ENCODE measurements around the gene RASSF5.
"Not testable (repeated sequence)": the region's sequence is repeated elsewhere in the genome, so short reads cannot be mapped to it uniquely, and the experiment has no call there.

RASSF5 gene

DNA sequence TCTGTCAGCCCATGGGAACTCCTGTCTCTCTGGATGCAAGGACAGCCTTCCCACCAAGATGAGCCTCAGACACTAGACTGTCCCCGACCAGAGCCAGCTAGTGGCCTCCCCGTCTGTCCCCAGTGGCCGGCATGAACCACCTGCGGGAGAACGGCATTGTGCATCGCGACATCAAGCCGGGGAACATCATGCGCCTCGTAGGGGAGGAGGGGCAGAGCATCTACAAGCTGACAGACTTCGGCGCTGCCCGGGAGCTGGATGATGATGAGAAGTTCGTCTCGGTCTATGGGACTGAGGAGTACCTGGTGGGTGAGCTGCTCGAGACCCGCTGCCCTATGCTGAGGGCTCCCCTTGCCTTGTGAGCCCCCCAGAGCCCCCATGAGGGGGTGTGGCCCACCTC, 31.3 kb upstream of the RASSF5 start:
- no peak for DNase-seq (ENCODE audit: low spot score)
- FAIRE-seq, result no peak

DNA sequence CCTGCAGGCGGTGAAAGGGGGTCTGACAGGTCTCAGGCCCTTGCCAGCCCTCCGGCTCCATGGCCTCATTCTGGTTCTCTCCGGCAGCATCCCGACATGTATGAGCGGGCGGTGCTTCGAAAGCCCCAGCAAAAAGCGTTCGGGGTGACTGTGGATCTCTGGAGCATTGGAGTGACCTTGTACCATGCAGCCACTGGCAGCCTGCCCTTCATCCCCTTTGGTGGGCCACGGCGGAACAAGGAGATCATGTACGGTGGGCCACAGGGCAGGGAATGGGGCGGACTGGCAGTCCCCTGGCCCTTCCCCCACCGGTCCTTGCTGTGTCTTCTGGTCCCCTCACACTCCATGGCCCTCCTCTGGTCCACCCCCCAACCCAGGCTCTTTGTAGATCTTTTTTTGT, 30.7 kb upstream of the RASSF5 start:
- FAIRE-seq (no peak), DNase-seq (ENCODE audit: low spot score) (no peak)

DNA sequence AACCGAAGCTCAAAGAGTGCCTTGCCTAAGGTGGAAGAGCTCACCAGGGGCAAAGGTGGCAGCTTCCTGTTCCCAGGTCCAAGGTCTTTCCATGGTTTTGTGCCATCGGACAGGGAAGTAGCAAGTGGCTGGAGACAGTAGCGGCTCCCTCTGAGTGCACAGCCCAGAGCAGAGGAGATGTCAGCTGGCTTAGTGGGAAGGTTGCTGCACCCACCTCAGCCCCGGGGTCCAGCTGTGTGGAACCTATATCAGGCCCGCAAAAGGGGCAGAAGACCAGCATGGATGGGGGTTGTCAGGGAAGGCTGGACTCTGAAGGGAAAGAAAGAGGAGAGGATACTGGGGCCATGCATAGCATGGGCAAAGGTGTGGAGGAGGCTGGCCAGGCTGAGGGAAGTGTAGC, 30.2 kb upstream of the RASSF5 start:
- FAIRE-seq, result no peak
- no peak for DNase-seq (ENCODE audit: low spot score)

DNA sequence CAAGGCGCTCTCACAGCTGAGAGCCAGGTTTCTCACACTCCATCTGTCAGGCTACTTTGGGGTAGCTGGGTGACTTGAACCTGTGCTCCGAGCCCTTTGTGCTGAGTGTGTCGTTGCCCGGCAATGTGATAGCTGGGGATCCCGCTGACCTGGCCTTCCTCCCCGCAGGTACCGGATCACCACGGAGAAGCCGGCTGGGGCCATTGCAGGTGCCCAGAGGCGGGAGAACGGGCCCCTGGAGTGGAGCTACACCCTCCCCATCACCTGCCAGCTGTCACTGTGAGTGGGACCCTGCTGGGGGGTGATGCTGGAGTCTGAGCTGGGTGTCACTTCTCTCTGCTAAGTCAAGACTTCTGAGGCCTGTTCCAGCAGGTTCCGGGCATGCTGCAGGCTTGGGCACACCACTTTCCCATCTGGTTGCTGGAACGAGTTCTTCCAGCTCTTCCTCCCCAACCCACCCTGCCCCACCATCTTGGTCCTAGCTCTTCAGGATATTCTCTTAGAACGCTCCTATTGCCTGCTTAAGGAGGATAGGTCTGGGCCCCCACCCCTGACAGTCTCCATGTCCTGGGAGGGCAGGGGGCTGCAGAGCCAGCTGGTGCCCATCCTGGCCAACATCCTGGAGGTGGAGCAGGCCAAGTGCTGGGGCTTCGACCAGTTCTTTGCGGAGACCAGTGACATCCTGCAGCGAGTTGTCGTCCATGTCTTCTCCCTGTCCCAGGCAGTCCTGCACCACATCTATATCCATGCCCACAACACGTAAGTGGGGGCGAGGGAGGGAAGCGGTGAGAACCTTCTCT, 29.6 kb upstream of the RASSF5 start:
- FAIRE-seq (no peak), DNase-seq (ENCODE audit: low spot score) (no peak)

DNA sequence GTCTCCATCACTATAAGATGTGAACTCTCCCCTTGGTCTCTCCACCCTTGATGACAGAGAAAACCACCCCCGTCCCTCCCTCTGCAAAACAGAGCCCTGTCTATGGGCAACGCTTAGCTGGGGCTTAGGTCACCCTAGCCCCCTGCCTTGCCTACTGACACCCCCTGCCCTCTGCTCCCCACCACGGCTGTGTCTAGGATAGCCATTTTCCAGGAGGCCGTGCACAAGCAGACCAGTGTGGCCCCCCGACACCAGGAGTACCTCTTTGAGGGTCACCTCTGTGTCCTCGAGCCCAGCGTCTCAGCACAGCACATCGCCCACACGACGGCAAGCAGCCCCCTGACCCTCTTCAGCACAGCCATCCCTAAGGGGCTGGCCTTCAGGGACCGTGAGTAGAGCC, 28.6 kb upstream of the RASSF5 start:
- FAIRE-seq, result no peak

DNA sequence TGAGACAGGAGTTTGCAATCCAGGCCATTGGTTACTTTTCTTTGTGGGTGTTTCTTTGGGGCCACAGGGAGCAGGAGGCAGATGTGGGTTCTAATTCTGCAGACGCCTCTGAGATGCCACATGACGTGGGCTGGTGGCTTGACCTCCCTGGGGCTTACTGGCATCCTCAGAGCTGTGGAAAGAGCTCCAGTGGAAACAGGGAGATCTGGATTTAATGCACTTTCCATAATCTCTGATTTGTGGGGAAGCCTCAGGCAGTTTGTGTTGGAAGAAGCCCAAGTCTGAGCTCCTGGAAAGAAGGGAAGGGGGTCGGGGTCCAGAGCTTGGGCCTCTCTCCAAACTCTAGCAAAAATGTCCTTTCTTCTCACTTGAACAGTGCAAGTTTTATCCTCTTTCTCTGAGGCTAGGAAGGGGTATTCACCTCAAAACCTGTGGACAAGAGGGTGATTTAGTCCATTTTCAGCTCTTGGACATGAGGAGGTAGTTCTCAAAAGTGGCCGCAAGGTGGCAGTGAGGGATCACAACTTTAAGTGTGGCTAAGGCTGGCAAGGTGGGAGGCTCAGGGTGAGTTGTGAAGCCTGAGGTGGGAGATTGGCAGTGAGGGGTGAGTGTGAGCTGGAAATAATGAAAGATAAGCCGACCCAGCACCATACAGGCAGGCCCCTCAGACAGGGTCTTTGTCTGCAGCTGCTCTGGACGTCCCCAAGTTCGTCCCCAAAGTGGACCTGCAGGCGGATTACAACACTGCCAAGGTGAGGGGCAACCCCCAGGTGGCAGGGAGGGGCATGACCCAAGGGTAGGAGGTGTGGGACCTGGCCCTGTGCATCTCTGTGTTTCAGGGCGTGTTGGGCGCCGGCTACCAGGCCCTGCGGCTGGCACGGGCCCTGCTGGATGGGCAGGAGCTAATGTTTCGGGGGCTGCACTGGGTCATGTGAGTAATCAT, 27.9 kb upstream of the RASSF5 start:
- FAIRE-seq, result no peak

More for the DNA sequence above, 28.6 kb upstream of the RASSF5 start:
- no peak for DNase-seq (ENCODE audit: low spot score)

DNA sequence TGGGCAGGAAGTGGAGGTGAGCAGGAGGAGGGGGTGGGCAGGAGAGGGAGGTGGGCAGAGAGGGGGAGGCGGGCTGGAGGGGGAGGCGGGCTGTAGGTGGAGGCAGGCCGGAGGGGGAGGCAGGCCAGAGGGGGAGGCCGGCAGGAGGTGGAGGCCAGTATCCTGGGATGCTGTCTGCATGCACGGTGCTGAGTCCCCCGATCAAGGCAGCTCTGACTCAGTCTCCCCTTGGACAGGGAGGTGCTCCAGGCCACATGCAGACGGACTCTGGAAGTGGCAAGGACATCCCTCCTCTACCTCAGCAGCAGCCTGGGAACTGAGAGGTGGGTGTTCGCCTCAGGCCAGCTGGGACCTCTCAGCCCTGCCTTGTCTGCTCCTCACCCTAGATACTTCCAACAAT, 27.1 kb upstream of the RASSF5 start:
- DNase-seq (ENCODE audit: low spot score), result no peak
- FAIRE-seq, result no peak

More for the DNA sequence above, 27.9 kb upstream of the RASSF5 start:
- peak; percentile 81 for DNase-seq (ENCODE audit: low spot score)

DNA sequence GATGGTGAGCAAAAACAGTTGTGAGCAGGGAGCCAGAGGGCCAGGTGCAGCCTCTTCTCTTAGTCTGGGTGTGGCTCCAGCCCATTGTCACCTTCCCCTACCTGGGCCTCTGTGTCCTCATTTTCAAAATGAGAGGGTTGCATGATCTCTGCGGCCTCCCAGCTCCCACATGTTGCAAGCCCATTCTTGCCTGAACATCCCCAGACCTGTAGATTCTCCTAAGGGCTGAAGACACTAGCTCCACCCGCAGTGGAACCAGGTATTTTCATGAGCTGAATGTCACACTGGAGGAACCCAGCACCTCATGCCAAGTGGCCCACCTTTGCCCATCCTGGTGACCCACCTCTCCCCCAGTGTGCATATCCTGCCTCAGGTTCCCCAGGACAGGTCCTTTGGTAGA, 24.7 kb upstream of the RASSF5 start:
- no peak for DNase-seq (ENCODE audit: low spot score)
- no peak for FAIRE-seq

DNA sequence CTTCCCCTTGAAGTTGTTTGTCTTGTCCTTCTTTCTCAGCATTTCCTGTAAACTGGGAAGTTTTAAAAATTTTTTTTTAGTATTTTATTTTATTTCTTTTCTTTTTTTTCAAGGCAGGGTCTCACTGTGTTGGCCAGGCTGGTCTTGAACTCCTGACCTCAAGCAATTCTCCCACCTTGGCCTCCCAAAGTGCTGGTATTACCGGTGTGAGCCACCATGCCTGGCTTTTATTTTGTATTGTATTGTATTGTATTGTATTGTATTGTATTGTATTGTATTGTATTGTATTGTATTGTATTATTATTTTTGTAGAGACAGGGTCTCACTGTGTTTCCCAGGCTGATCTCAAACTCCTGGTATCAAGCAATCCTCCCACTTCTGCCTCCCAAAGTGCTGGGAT, 23.5 kb upstream of the RASSF5 start:
- DNase-seq (ENCODE audit: low spot score); FAIRE-seq: not testable (repeated sequence)

DNA sequence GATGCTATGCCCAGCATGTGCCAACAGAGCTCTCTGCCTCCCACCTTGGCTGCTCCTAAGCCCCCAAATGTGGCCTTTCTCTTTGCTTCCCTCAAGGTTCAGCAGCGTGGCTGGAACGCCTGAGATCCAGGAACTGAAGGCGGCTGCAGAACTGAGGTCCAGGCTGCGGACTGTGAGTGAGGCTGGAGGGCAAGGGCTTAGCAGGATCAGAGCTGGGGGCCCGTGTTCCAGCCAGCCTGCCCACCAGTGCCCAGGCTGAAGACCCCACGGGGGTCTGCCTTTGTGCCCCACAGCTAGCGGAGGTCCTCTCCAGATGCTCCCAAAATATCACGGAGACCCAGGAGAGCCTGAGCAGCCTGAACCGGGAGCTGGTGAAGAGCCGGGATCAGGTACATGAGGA, 22.4 kb upstream of the RASSF5 start:
- no peak for FAIRE-seq

DNA sequence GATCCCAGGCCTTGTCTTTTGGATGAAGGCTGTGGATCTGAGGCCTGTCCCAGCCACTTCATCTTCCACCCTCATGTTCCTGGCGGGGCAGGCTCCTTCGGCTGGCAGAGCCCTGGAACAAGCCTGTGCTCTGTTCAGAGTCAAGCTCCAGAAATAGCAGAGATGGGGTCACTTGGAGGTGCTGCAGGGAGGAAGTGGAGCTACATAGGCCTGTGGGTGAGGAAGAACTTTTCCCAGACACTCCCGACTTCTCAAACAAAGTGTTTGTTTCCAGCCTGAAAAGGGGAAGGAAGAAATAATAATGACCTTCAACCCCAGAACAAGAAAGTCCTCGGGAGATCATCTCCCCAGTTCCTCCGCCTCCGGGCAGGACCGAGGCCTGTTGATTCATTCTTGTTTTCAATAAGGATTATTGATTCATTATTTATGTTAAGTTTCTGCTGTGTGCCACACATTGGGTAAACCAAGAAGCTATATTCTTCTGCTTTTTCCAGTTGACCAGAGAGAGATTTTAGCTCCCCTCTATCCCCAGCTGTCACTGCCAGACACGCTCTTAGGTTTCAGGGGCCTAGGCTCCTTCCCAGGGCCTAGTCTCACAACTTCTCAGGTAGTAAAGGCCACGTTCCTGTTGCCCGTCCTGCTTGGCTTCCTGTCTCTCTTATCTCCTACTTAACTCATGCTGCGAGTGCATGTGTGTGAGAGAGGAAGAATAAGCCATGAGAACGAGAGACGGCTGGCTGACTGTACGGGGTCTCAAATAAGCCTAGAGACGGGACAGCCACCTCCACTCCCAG, 20.1 kb upstream of the RASSF5 start:
- DNase-seq (ENCODE audit: low spot score), result no peak
- FAIRE-seq, result no peak

More for the DNA sequence above, 22.4 kb upstream of the RASSF5 start:
- DNase-seq (ENCODE audit: low spot score), result no peak

DNA sequence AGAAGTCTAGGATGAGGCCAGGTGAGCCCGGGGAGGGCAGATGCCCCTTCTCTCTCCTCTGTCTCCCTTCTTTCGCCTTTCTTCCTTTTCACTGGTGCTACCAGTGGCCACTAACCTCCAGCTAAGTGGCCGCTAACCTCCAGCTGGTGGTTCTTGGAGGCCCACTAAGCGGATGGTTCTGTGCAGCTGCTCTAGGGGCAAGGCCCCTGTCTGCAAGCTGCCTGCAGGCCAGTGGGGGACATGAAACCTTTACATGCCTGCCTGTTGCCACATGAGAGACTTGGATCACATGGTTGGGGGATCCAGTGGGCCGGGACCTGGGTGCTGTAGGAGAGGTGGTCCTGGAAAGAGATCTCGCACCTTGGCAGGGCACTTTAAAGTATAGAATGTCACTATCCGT, 19.4 kb upstream of the RASSF5 start:
- DNase-seq (ENCODE audit: low spot score), result no peak
- FAIRE-seq, result no peak

DNA sequence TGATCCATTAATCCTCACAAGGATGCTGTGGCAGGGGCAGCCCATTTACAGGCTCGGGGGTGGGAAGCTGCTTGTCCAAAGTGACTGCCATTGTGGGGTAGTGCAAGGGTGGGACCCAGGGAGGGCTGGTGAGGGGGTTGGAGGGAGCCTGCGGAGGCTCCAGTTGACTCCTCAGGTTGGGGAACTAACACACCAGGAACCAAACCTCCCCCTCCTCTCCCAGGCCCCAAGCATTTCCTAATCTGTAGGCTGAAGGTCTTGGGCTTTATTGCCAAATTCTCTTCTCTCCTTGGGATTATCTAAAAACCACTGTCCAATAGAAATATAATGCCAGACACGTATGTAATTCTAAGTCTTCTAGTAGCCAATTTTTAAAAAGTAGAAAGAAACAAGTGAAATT, 18.9 kb upstream of the RASSF5 start:
- no peak for FAIRE-seq
- no peak for DNase-seq (ENCODE audit: low spot score)

DNA sequence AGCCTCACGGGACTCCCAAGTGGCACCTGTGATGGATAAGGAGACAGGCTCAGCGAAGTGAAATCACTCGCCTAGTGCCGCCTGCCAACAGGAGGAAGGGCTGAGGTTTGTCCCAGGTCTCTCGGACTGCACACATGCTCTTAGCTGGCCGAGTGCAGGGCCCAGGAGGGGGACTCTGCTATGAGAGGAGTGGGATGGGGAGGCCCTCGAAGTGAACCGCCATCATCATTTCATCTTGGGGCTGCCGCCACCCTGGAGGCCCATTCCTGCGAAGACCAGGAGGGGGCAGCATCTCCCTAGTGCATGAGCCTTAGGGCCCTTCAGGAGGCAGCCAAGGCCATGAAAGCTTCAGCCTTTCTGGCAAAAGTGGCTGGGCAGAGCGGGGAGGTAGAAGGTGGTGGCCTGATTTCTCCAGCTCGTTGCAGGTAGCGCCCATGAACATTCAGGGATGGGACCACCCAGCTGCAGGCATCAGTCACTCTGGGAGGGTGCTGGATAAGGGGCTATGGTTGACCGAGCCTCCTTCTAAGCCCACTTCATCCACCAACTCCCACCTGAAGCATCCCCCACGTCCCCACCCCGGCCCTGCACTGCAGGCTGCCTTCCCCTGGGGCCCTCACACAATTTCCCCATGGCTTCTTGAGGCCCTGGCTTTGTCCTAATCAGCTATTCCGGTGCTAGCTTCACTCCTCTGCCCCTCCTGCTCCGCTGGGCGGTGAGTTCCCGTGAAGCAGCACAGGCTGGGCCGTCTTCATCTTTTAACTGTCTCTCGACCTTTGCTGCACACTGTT, 17.2 kb upstream of the RASSF5 start:
- DNase-seq (ENCODE audit: low spot score) (peak; percentile 81), FAIRE-seq (no peak)

DNA sequence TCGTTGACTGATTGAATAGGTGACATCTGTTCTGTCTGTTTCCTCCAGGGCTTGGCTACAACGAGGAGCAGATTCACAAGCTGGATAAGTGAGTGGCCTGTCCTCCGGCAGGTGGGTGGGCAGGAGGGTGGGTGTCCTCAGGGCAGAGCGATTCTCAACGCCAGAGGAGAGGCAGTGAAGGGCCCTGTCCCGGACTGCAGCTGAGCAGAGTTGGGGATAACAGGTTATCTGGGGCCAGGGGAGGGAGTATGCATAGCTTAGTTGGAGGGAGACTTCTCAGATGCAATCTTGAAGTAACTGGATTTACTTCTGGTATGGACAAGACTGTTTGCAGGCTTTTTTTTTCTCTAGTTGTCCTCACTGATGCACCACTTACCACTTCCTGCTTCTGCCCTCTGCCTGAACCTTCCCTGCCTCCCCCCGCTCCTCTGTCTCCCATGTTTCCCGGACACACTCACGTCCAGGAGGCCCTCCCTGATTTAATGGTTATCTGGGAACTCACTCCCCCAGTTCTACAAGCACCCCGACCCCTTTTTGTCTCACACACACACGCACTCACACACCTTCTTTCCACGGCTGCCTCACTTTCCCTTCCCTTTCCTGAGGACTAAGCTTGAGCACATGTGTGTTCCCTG, 16.4 kb upstream of the RASSF5 start:
- DNase-seq (ENCODE audit: low spot score), result no peak
- no peak for FAIRE-seq

DNA sequence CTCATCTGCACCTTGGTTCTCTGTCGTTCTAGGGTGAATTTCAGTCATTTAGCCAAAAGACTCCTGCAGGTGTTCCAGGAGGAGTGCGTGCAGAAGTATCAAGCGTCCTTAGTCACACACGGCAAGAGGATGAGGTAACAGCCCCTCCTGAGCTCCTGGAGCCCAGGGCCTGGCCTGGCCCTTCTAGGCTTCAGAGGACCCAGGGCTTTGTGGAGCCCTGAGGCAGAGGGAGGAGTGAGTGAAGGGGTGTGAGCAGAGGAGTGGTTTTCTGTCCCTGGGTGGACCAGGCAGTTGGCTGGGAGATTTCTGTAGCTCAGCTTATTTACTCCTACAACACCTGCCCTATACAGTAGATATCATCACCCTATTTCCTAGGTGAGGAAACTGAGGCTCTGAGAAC, 15.7 kb upstream of the RASSF5 start:
- no peak for FAIRE-seq
- no peak for DNase-seq (ENCODE audit: low spot score)

DNA sequence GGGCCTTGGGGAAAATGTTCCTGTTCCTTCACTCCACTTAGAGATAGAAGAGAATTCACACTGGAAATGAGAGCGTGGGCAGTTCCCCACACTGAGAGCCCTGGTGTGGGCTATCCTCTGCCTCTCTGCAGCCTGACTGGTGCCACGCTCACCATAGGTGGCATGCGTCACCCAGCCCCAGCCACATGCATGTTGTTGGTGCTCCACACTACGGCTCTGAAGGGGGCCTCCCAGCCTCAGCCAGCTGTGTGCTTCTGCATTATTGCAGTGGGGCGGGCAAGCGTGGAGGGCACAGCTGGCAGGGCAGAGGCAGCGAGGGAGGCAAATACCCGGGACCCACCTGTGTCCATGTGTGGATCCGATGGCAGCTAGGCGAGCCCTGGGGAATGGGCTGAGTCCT, 14.7 kb upstream of the RASSF5 start:
- FAIRE-seq, result no peak
- DNase-seq (ENCODE audit: low spot score), result no peak

DNA sequence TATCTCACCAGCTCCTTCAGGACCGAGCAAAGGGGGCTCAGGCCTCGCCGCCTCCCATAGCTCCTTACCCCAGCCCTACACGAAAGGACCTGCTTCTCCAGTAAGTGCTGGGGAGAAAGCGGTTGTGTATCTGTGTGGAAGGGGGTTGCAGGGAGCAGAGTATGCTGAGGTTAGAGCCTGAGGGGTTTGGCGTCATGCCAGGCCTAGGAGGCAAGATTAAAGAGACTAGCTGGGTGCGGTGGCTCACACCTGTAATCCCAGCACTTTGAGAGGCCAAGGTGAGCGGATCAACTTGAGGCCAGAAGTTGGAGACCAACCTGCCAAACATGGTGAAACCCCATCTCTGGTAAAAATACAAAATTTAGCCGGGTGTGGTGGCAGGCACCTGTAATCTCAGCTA, 14.1 kb upstream of the RASSF5 start:
- FAIRE-seq (no peak), DNase-seq (ENCODE audit: low spot score) (no peak)

DNA sequence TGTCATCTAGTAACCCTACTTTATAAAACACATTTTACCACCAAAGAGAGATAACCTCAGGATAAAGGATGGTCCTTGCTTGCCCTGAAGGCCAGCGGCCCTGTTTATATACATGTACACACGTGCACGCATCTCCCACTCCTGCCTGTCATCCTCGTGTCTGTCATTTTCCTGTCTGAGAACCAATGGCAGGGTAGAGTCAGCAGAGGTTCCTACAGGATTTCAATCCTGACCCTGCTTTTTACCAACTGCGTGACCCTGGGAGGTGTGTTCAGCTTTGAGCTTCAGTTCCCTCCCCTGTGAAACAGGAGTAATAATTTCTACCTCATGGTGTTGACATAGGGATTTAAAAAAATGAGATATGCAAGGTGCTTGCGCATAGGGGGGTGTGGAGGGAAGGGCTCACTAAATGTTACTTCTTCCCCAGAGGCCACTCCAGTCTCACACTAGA, 12.3 kb upstream of the RASSF5 start:
- no peak for DNase-seq (ENCODE audit: low spot score)
- no peak for FAIRE-seq

DNA sequence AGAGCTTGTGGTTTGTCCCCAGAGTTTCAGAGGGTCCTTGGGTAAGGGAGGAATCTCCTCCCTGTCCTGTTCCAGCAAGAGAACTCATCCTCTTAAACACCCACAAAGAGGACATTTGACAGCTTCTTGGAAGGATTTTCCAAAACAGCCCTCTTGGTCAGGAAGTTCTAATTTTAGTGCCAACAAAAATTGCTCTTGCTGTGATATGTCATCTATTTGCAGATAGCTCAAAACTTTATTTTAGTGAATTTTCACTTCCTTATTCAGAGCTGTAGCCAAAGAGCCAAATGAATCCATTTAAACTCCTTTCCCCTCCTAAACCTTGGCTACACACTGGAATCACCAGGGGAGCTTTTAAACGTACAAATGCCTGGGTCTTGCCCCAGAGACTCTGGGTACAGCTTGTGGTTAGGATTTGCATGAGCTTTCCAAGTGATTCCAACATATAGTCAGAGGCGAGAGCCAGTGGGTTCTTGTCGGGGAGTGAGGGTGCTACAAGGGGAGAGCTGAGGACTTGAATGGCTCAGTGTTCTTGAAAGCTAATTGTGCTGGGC, 11.8 kb upstream of the RASSF5 start:
- DNase-seq (ENCODE audit: low spot score), result no peak

More for the DNA sequence above, 11.8 kb upstream of the RASSF5 start:
- FAIRE-seq, result no peak

Measured in urothelium cell line (cell line).